Muscle layer of duodenum (tissue), 2 donors: ENCODE measurements around the gene URI1.

ENCODE experiments used
- H3K27ac ChIP-seq: one replicate; pipeline ENCODE4 v1.7.0; 2013; ENCODE audit warnings: mild to moderate bottlenecking, low read length
- H3K27me3 ChIP-seq: one replicate; pipeline ENCODE4 v1.7.0; 2013; ENCODE audit warnings: low read depth, mild to moderate bottlenecking, control low read depth, low read length
- H3K36me3 ChIP-seq, 2 donors: one replicate each; pipeline ENCODE4 v1.7.0; 2013; ENCODE audit warnings: low read length in 2 of 2, control low read depth in 1 of 2, mild to moderate bottlenecking in 1 of 2; ENCODE audit not compliant: insufficient read depth in 2 of 2, control insufficient read depth in 1 of 2
- H3K4me1 ChIP-seq, 2 donors: one replicate each; pipeline ENCODE4 v1.7.0; 2013; ENCODE audit warnings: low read length in 2 of 2, mild to moderate bottlenecking in 2 of 2, control low read depth in 1 of 2, moderate library complexity in 1 of 2; ENCODE audit not compliant: insufficient read depth in 2 of 2, control insufficient read depth in 1 of 2
- H3K4me3 ChIP-seq, 2 donors: one replicate each; pipeline ENCODE4 v1.7.0; 2013; ENCODE audit warnings: low read length in 2 of 2, low read depth in 1 of 2, mild to moderate bottlenecking in 1 of 2
- H3K9me3 ChIP-seq, 2 donors: one replicate each; pipeline ENCODE4 v1.7.0; 2013; ENCODE audit warnings: low read length in 2 of 2, control low read depth in 1 of 2, mild to moderate bottlenecking in 1 of 2; ENCODE audit not compliant: control insufficient read depth in 1 of 2
- donor health status: healthy.

URI1 gene

GRCh38 chr19:29923653-29924052, 18.4 kb upstream of the URI1 start:
- H3K27me3 ChIP-seq: no peaks in the 10 kb centered on the region
- H3K4me1 ChIP-seq: no peaks in the 10 kb centered on the region
- no peaks in the 10 kb centered on the region for H3K36me3 ChIP-seq
- H3K27ac ChIP-seq: no peak overlapping the region
- H3K4me3 ChIP-seq: no peak overlapping the region
- no peaks in the 10 kb centered on the region for H3K9me3 ChIP-seq

- Histone ChIP-seq H3K27ac (no peak overlapping the region), H3K4me3 (no peak overlapping the region), H3K4me1 (no peaks in the 10 kb centered on the region), H3K36me3 (no peaks in the 10 kb centered on the region), H3K27me3 (no peaks in the 10 kb centered on the region), H3K9me3 (no peaks in the 10 kb centered on the region)
Measured at GRCh38 chr19:29926031-29926430, 16.0 kb upstream of the URI1 start.

- H3K4me3 ChIP-seq: no peak overlapping the region
- no peaks in the 10 kb centered on the region for H3K9me3 ChIP-seq
- no peaks in the 10 kb centered on the region for H3K4me1 ChIP-seq
- H3K36me3 ChIP-seq: no peaks in the 10 kb centered on the region
- H3K27me3 ChIP-seq: no peaks in the 10 kb centered on the region
- H3K27ac ChIP-seq: no peak overlapping the region
Measured at GRCh38 chr19:29926801-29927200, 15.2 kb upstream of the URI1 start.

- Histone ChIP-seq H3K36me3 (no peaks in the 10 kb centered on the region), H3K27ac (no peak overlapping the region), H3K4me3 (no peak overlapping the region), H3K9me3 (no peaks in the 10 kb centered on the region), H3K4me1 (no peaks in the 10 kb centered on the region), H3K27me3 (no peaks in the 10 kb centered on the region)
Measured at GRCh38 chr19:29927944-29928625, 14.0 kb upstream of the URI1 start.

- Histone ChIP-seq H3K4me3 (no peak overlapping the region), H3K27ac (no peak overlapping the region), H3K9me3 (no peaks in the 10 kb centered on the region), H3K27me3 (no peaks in the 10 kb centered on the region), H3K4me1 (no peaks in the 10 kb centered on the region), H3K36me3 (no peaks in the 10 kb centered on the region)
Measured at GRCh38 chr19:29928831-29929230, 13.2 kb upstream of the URI1 start.

- H3K27me3 ChIP-seq: no peaks in the 10 kb centered on the region
- H3K4me3 ChIP-seq: no peak overlapping the region
- H3K27ac ChIP-seq: no peak overlapping the region
- peaks cover 0 to 9% of the 10 kb centered on the region in 2 donors for H3K9me3 ChIP-seq
- no peaks in the 10 kb centered on the region for H3K4me1 ChIP-seq
- no peaks in the 10 kb centered on the region for H3K36me3 ChIP-seq
Measured at GRCh38 chr19:29934257-29934656, 7.8 kb upstream of the URI1 start.

GRCh38 chr19:29934781-29935180, 7.3 kb upstream of the URI1 start:
- Histone ChIP-seq H3K27me3 (no peaks in the 10 kb centered on the region), H3K4me1 (no peaks in the 10 kb centered on the region), H3K27ac (no peak overlapping the region), H3K4me3 (no peak overlapping the region), H3K9me3 (peaks cover 0 to 9% of the 10 kb centered on the region in 2 donors), H3K36me3 (no peaks in the 10 kb centered on the region)

- Histone ChIP-seq H3K4me3 (no peak overlapping the region), H3K27me3 (no peaks in the 10 kb centered on the region), H3K27ac (no peak overlapping the region), H3K9me3 (peaks cover 0 to 9% of the 10 kb centered on the region in 2 donors), H3K4me1 (no peaks in the 10 kb centered on the region), H3K36me3 (no peaks in the 10 kb centered on the region)
Measured at GRCh38 chr19:29936409-29936808, 5.6 kb upstream of the URI1 start.

- Histone ChIP-seq H3K27ac (no peak overlapping the region), H3K36me3 (no peaks in the 10 kb centered on the region), H3K27me3 (no peaks in the 10 kb centered on the region), H3K9me3 (peaks cover 0 to 4% of the 10 kb centered on the region in 2 donors), H3K4me3 (no peak overlapping the region), H3K4me1 (peaks cover 0 to 14% of the 10 kb centered on the region in 2 donors)
Measured at GRCh38 chr19:29939628-29940027, 2.4 kb upstream of the URI1 start.

- no peak overlapping the region for H3K27ac ChIP-seq
- no peak overlapping the region for H3K4me3 ChIP-seq
- peaks cover 0 to 14% of the 10 kb centered on the region in 2 donors for H3K4me1 ChIP-seq
- H3K27me3 ChIP-seq: no peaks in the 10 kb centered on the region
- H3K9me3 ChIP-seq: peaks cover 0 to 3% of the 10 kb centered on the region in 2 donors
- H3K36me3 ChIP-seq: no peaks in the 10 kb centered on the region
Measured at GRCh38 chr19:29940971-29941585, 961 bp upstream of the URI1 start.

GRCh38 chr19:29942404-29943261, 594 bp downstream of the URI1 start:
- Histone ChIP-seq H3K36me3 (no peaks in the 10 kb centered on the region), H3K27me3 (no peaks in the 10 kb centered on the region), H3K4me1 (peaks cover 0 to 14% of the 10 kb centered on the region in 2 donors), H3K4me3 (peak overlapping the region; percentile 88 to 91), H3K9me3 (no peaks in the 10 kb centered on the region), H3K27ac (peak overlapping the region; percentile 71)
